ENCODE data around the gene SOWAHB.

SOWAHB gene

GRCh38 chr4:76850010-76850441 is 47.9 kb downstream of the SOWAHB start:
- DNase-seq, result no peak
